ENCODE measurements around the gene COMMD1. TPM values are rescaled to one million over a fixed set of nuclear protein-coding genes. Genes with fewer than 3 reads are reported as not detected.

COMMD1 gene
- total RNA-seq, 1 experiment from 2014 or later = 24.7 TPM

DNA sequence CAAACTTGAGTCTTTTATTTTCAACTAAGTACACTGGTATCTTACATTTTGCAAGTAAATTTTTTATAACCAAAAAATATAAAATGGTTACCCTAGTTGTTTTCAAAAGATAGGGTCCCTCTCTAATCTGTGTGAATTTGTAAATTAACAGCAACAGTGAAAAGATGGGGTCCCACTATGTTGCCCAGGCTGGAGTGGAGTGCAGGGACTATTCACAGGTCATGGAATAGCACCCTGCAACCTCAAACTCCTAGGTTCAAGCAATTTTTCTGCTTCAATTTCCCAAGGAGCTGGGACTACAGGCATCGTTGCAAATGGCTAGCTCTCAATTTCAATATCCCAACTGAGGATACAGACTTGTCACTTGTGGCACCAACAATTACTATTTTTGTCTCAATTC, 29.1 kb upstream of the COMMD1 start:
- Mint-ChIP-seq H3K36me3 (peaks cover 78% of the 10 kb centered on the region), H3K27ac (no peak overlapping the region), H3K4me1 (no peaks in the 10 kb centered on the region), H3K27me3 (ENCODE audit: low read depth) (no peaks in the 10 kb centered on the region), H3K9me3 (no peaks in the 10 kb centered on the region), H3K4me3 (no peak overlapping the region)
- DNase-seq (ENCODE audit: low spot score) (no peak), ATAC-seq (no peak)
- TF ChIP-seq TEAD4 (CRISPR knock-in tag; IDR thresholded peaks at IDR 0.05) (no peak), ZNF121 (CRISPR knock-in tag; IDR thresholded peaks at IDR 0.05) (peak; percentile 69; the same call in 1 of the 2 replicates)
- POLR2A ChIA-PET = no interaction called here
- CTCF ChIA-PET = no interaction called here

DNA sequence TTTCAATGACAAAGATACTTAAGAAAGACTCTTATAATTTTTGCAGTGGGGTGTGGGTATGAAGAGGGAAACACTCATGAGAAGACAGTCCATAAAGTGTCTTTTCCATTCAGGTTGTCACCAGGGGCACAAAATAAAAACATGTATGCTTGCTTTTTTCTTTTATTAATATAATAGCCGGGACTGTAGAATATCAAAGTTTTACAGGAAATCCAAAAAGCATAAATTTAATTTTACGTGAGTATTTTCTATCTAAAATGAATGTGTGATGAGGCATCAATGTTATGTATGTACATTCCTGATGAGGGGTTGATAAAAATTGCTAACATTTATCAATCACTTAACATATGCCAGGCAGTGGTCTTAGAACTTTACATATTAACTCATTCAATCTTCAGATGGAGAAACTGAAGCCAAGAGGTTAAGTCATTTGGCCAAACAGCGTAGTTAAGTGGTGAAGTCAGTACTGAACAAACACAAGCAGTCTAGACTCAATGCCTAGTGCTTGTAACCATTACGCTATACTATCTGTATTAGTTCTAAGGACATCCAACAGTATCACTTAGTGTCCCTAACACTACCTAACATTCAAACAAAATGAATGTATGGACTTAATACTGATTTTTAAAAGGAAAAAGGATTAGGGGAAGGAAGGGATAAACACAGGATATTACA, 27.8 kb upstream of the COMMD1 start:
- Mint-ChIP-seq H3K27ac (no peak overlapping the region), H3K4me3 (no peak overlapping the region), H3K4me1 (no peaks in the 10 kb centered on the region), H3K27me3 (ENCODE audit: low read depth) (no peaks in the 10 kb centered on the region), H3K9me3 (no peaks in the 10 kb centered on the region), H3K36me3 (peaks cover 81% of the 10 kb centered on the region)
- ChIA-PET POLR2A (no interaction called here), CTCF (no interaction called here)
- TF ChIP-seq HMGA2 (CRISPR knock-in tag; IDR thresholded peaks at IDR 0.05) (no peak), MXD4 (CRISPR knock-in tag; IDR thresholded peaks at IDR 0.05; ENCODE audit: borderline replicate concordance) (no peak), SP1 (CRISPR knock-in tag; conservative IDR thresholded peaks at IDR 0.05) (no peak), IRF2 (CRISPR knock-in tag; IDR thresholded peaks at IDR 0.05; ENCODE audit: borderline replicate concordance, low read depth) (no peak), ZBTB43 (CRISPR knock-in tag; IDR thresholded peaks at IDR 0.05) (no peak), ZNF671 (CRISPR knock-in tag; IDR thresholded peaks at IDR 0.05) (no peak), ZNF232 (CRISPR knock-in tag; IDR thresholded peaks at IDR 0.05) (no peak), RORB (CRISPR knock-in tag; IDR thresholded peaks at IDR 0.05) (no peak), ETV6 (CRISPR knock-in tag; IDR thresholded peaks at IDR 0.05) (no peak), TEAD4 (CRISPR knock-in tag; IDR thresholded peaks at IDR 0.05) (no peak), EMX1 (CRISPR knock-in tag; IDR thresholded peaks at IDR 0.05) (no peak), FOXP4 (CRISPR knock-in tag; IDR thresholded peaks at IDR 0.05) (no peak), CREM (CRISPR knock-in tag; IDR thresholded peaks at IDR 0.05) (no peak), ZNF317 (CRISPR knock-in tag; IDR thresholded peaks at IDR 0.05; ENCODE audit: borderline replicate concordance, low read depth) (no peak)
- TF ChIP-seq, protein P1, sequence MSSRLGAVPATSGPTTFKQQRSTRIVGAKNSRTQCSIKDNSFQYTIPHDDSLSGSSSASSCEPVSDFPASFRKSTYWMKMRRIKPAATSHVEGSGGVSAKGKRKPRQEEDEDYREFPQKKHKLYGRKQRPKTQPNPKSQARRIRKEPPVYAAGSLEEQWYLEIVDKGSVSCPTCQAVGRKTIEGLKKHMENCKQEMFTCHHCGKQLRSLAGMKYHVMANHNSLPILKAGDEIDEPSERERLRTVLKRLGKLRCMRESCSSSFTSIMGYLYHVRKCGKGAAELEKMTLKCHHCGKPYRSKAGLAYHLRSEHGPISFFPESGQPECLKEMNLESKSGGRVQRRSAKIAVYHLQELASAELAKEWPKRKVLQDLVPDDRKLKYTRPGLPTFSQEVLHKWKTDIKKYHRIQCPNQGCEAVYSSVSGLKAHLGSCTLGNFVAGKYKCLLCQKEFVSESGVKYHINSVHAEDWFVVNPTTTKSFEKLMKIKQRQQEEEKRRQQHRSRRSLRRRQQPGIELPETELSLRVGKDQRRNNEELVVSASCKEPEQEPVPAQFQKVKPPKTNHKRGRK (CRISPR knock-in tag; IDR thresholded peaks at IDR 0.05; ENCODE audit: borderline replicate concordance) = no peak
- no peak for DNase-seq (ENCODE audit: low spot score)
- no peak for ATAC-seq

- CTCF ChIA-PET = no interaction called here
- ATAC-seq (no peak), DNase-seq (ENCODE audit: low spot score) (no peak)
- Mint-ChIP-seq H3K27ac (no peak overlapping the region), H3K27me3 (ENCODE audit: low read depth) (no peaks in the 10 kb centered on the region), H3K4me1 (no peaks in the 10 kb centered on the region), H3K36me3 (peaks cover 85% of the 10 kb centered on the region), H3K4me3 (no peak overlapping the region), H3K9me3 (no peaks in the 10 kb centered on the region)
- POLR2A ChIA-PET = no interaction called here
- TF ChIP-seq E2F5 (CRISPR knock-in tag; IDR thresholded peaks at IDR 0.05) (no peak), SMAD3 (CRISPR knock-in tag; IDR thresholded peaks at IDR 0.05; ENCODE audit: borderline replicate concordance) (no peak), ZNF317 (CRISPR knock-in tag; IDR thresholded peaks at IDR 0.05; ENCODE audit: borderline replicate concordance, low read depth) (no peak), ZBTB21 (CRISPR knock-in tag; IDR thresholded peaks at IDR 0.05; ENCODE audit: borderline replicate concordance) (no peak), ATF6 (CRISPR knock-in tag; IDR thresholded peaks at IDR 0.05) (no peak), NR2C2 (CRISPR knock-in tag; IDR thresholded peaks at IDR 0.05) (no peak)
- TF ChIP-seq, protein P2, sequence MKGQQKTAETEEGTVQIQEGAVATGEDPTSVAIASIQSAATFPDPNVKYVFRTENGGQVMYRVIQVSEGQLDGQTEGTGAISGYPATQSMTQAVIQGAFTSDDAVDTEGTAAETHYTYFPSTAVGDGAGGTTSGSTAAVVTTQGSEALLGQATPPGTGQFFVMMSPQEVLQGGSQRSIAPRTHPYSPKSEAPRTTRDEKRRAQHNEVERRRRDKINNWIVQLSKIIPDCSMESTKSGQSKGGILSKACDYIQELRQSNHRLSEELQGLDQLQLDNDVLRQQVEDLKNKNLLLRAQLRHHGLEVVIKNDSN (CRISPR knock-in tag; IDR thresholded peaks at IDR 0.05) = no peak
- TF ChIP-seq, protein P3, sequence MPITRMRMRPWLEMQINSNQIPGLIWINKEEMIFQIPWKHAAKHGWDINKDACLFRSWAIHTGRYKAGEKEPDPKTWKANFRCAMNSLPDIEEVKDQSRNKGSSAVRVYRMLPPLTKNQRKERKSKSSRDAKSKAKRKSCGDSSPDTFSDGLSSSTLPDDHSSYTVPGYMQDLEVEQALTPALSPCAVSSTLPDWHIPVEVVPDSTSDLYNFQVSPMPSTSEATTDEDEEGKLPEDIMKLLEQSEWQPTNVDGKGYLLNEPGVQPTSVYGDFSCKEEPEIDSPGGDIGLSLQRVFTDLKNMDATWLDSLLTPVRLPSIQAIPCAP (CRISPR knock-in tag; IDR thresholded peaks at IDR 0.05) = no peak
- TF ChIP-seq, protein P4, sequence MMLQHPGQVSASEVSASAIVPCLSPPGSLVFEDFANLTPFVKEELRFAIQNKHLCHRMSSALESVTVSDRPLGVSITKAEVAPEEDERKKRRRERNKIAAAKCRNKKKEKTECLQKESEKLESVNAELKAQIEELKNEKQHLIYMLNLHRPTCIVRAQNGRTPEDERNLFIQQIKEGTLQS (CRISPR knock-in tag; conservative IDR thresholded peaks at IDR 0.05) = no peak
Measured at GRCh38 chr2:61878761-61879160, 26.7 kb upstream of the COMMD1 start.

All from WTC11 (cell line).